ENCODE data around the gene TEF. TPM values are rescaled to one million over a fixed set of nuclear protein-coding genes. Genes with fewer than 3 reads are reported as not detected.

Gene TEF
- total RNA-seq, 2 experiments from 2014 or later, result 6.8 to 7.0 TPM

DNA sequence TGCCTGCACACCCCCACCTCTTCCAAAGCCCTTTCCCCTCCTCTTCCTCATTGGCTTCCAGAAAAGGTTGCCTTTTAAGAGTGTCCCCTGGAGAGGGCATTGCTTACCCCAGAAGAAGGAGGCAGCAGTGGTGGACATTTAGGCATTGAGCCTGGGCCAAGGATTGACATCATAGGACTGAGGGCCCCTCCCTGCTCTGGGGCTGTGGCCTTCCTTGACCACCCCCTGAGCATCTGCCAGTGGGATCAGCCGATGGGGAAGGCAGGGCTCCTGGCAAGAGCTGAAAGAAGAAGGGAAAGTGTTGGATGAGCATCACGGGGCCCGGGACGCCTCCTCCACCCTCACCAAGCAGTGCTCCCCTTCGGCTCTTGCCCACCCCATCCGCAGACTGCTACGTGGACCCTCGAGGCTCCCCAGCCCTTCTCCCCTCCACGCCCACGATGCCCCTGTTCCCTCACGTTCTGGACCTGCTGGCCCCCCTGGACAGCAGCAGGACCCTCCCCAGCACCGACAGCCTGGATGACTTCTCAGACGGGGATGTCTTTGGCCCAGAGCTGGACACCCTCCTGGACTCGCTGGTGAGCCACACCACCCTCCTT is 43.0 kb upstream of the TEF start:
- intact Hi-C loops (cut with micrococcal nuclease; ENCODE audit: unreplicated experiment), result no loop called here
- no peak for TF ChIP-seq EZH2phosphoT487 (IDR thresholded peaks at IDR 0.05; ENCODE audit: borderline replicate concordance, low read depth, low read length)
- no peak for TF ChIP-seq CTCF (conservative IDR thresholded peaks at IDR 0.05; ENCODE audit: low read length)
- Histone ChIP-seq H4K20me1 (ENCODE audit: insufficient read depth, low read length) (no peaks in the 10 kb centered on the region), H3K36me3 (ENCODE audit: insufficient read depth, low read length) (peaks cover 53% of the 10 kb centered on the region), H3K4me1 (ENCODE audit: insufficient read depth, low read length, poor library complexity, severe bottlenecking) (no peaks in the 10 kb centered on the region), H2AFZ (ENCODE audit: low read length) (no peak overlapping the region), H3K9me3 (ENCODE audit: low read length) (no peaks in the 10 kb centered on the region), H3K4me2 (ENCODE audit: low read length) (no peak overlapping the region), H3K27ac (ENCODE audit: low read depth, low read length, poor library complexity, severe bottlenecking) (no peak overlapping the region), H3K4me3 (ENCODE audit: low read depth, low read length, poor library complexity, severe bottlenecking) (no peak overlapping the region), H3K9me2 (ENCODE audit: insufficient read depth, low read length) (no peaks in the 10 kb centered on the region), H3K79me2 (ENCODE audit: insufficient read depth, low read depth, low read length) (no peaks in the 10 kb centered on the region)
- DNase-seq (ENCODE audit: low spot score), result no peak
- BruUV-seq (replicated peaks), result no TSS peak
- POLR2A ChIA-PET, result interaction anchor here (0.6 kb wide), 1 partner anchor 35 kb away, joined by 3 read pairs; no protein-coding TSS in a partner anchor
- CTCF ChIA-PET (ENCODE audit: unreplicated experiment), result no interaction called here

- Histone ChIP-seq H3K4me1 (ENCODE audit: insufficient read depth, low read length, poor library complexity, severe bottlenecking) (no peaks in the 10 kb centered on the region), H4K20me1 (ENCODE audit: insufficient read depth, low read length) (no peaks in the 10 kb centered on the region), H3K4me3 (ENCODE audit: low read depth, low read length, poor library complexity, severe bottlenecking) (no peak overlapping the region), H3K4me2 (ENCODE audit: low read length) (no peak overlapping the region), H2AFZ (ENCODE audit: low read length) (no peak overlapping the region), H3K9me3 (ENCODE audit: low read length) (no peaks in the 10 kb centered on the region), H3K36me3 (ENCODE audit: insufficient read depth, low read length) (peaks cover 54% of the 10 kb centered on the region), H3K9me2 (ENCODE audit: insufficient read depth, low read length) (no peaks in the 10 kb centered on the region), H3K79me2 (ENCODE audit: insufficient read depth, low read depth, low read length) (no peaks in the 10 kb centered on the region), H3K27ac (ENCODE audit: low read depth, low read length, poor library complexity, severe bottlenecking) (no peak overlapping the region)
- ChIA-PET POLR2A (no interaction called here), CTCF (ENCODE audit: unreplicated experiment) (no interaction called here)
- intact Hi-C loops (cut with micrococcal nuclease; ENCODE audit: unreplicated experiment), result no loop called here
- BruUV-seq (replicated peaks), result no TSS peak
- TF ChIP-seq CTCF (conservative IDR thresholded peaks at IDR 0.05; ENCODE audit: low read length) (no peak), EZH2phosphoT487 (IDR thresholded peaks at IDR 0.05; ENCODE audit: borderline replicate concordance, low read depth, low read length) (no peak)
- DNase-seq (ENCODE audit: low spot score), result no peak
Observed at GRCh38 chr22:41339823-41340222, 41.9 kb upstream of the TEF start.

DNA sequence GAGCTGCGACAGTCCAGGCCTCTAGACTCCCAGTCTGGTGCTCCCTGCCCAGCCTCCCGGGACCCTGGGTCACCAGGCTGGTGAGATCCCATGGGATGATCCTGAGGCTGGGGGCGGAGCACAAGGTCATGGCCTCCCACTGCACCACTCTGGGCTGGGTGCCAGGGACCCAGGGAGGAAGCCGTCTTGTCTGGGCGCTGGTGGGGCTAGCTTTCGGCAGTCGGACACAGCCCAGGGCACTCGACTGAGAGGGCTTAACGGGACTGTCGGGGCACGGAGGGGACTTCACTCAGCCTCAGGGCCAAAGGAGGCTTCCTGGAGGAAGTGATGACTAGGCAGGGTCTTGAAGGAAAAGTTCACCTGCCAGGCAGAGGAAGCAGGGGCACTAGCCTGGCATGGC is 41.4 kb upstream of the TEF start:
- H3K4me3 ChIP-seq (ENCODE audit: low read depth, low read length, poor library complexity, severe bottlenecking), result no peak overlapping the region
- no peaks in the 10 kb centered on the region for H3K9me2 ChIP-seq (ENCODE audit: insufficient read depth, low read length)
- intact Hi-C loops (cut with micrococcal nuclease; ENCODE audit: unreplicated experiment), result no loop called here
- no peak for DNase-seq (ENCODE audit: low spot score)
- no peak overlapping the region for H3K27ac ChIP-seq (ENCODE audit: low read depth, low read length, poor library complexity, severe bottlenecking)
- H4K20me1 ChIP-seq (ENCODE audit: insufficient read depth, low read length), result no peaks in the 10 kb centered on the region
- H2AFZ ChIP-seq (ENCODE audit: low read length), result no peak overlapping the region
- H3K4me1 ChIP-seq (ENCODE audit: insufficient read depth, low read length, poor library complexity, severe bottlenecking), result no peaks in the 10 kb centered on the region
- no peak for TF ChIP-seq EZH2phosphoT487 (IDR thresholded peaks at IDR 0.05; ENCODE audit: borderline replicate concordance, low read depth, low read length)
- no peak for TF ChIP-seq CTCF (conservative IDR thresholded peaks at IDR 0.05; ENCODE audit: low read length)
- ChIA-PET CTCF (ENCODE audit: unreplicated experiment) (no interaction called here), POLR2A (no interaction called here)
- H3K4me2 ChIP-seq (ENCODE audit: low read length), result no peak overlapping the region
- no peaks in the 10 kb centered on the region for H3K9me3 ChIP-seq (ENCODE audit: low read length)
- no TSS peak for BruUV-seq (replicated peaks)
- H3K79me2 ChIP-seq (ENCODE audit: insufficient read depth, low read depth, low read length), result no peaks in the 10 kb centered on the region
- H3K36me3 ChIP-seq (ENCODE audit: insufficient read depth, low read length), result peaks cover 51% of the 10 kb centered on the region
